ENCODE measurements around the gene AGL.

GRCh38 chr1:99945174-99945573 lies 95.0 kb downstream of the AGL start:
- TF ChIP-seq POLR2A (IDR thresholded peaks at IDR 0.05; ENCODE audit: low read length) (no peak), GATA1 (IDR thresholded peaks at IDR 0.05; ENCODE audit: low read depth, low read length) (no peak)
